Naive thymus-derived CD4-positive, alpha-beta T cell (primary cell): Measurements from ENCODE around the gene LHX3. TPM values are rescaled to one million over a fixed set of nuclear protein-coding genes. Genes with fewer than 3 reads are reported as not detected.

ENCODE experiments used
- ATAC-seq: fragments of 150-1000 bp; cut with Tn5 transposase; 2 replicates; pipeline ENCODE4 v1.10.0; 2021; ENCODE audit warnings: mild to moderate bottlenecking, moderate library complexity
- CTCF ChIA-PET: fragments of 350-600 bp; sonication (Branson Sonifier 250); formaldehyde crosslinking; loops from one replicate; lab custom pipeline; 2021; ENCODE audit warnings: antibody characterized with exemption; lab: Charles Lee
- POLR2A ChIA-PET: fragments of 350-600 bp; sonication (Branson Sonifier 250); formaldehyde crosslinking; loops from one replicate; lab custom pipeline; 2021; ENCODE audit warnings: antibody characterized with exemption, inconsistent platforms; lab: Charles Lee
- DNase-seq, 9 donors: peaks; one replicate each; pipeline versions ENCODE4 v3.0.0 to v3.0.0-alpha.2; 2020 to 2022; ENCODE audit warnings: mixed read lengths in 1 of 9
- H3K27ac ChIP-seq: one replicate; pipeline ENCODE4 v1.7.0; 2013; ENCODE audit warnings: mild to moderate bottlenecking, low read depth, low read length, moderate library complexity
- H3K27me3 ChIP-seq, 2 donors: one replicate each; pipeline ENCODE4 v1.7.0; 2013; ENCODE audit warnings: low read length in 2 of 2, mild to moderate bottlenecking in 2 of 2, moderate library complexity in 2 of 2; ENCODE audit not compliant: control insufficient read depth in 2 of 2, insufficient read depth in 2 of 2
- H3K36me3 ChIP-seq, 3 experiments: 1 replicate in 2 of 3; 2 replicates in 1 of 3; pipeline ENCODE4 v1.7.0; 2013; ENCODE audit warnings: low read length in 3 of 3, mild to moderate bottlenecking in 3 of 3, moderate library complexity in 1 of 3; ENCODE audit not compliant: insufficient read depth in 3 of 3, control insufficient read depth in 2 of 3
- H3K4me1 ChIP-seq, 2 donors: one replicate each; pipeline ENCODE4 v1.7.0; 2013; ENCODE audit warnings: low read length in 2 of 2, mild to moderate bottlenecking in 2 of 2, moderate library complexity in 1 of 2; ENCODE audit not compliant: control insufficient read depth in 2 of 2, insufficient read depth in 2 of 2
- H3K4me3 ChIP-seq: 2 replicates; pipeline ENCODE4 v1.7.0; 2013; ENCODE audit warnings: mild to moderate bottlenecking, low read length
- H3K9me3 ChIP-seq, 3 experiments: 1 replicate in 2 of 3; 2 replicates in 1 of 3; pipeline ENCODE4 v1.7.0; 2013; ENCODE audit warnings: low read length in 3 of 3; ENCODE audit not compliant: control insufficient read depth in 2 of 3
- H3K27ac Mint-ChIP-seq, 9 donors: one replicate each; pipeline ENCODE4 v1.8.0; 2020 to 2022; ENCODE audit warnings: mixed read lengths in 9 of 9, mild to moderate bottlenecking in 8 of 9, moderate library complexity in 5 of 9, inconsistent platforms in 2 of 9
- H3K27me3 Mint-ChIP-seq, 5 donors: one replicate each; pipeline ENCODE4 v1.8.0; 2021 to 2022; ENCODE audit warnings: mixed read lengths in 5 of 5, mild to moderate bottlenecking in 1 of 5
- H3K36me3 Mint-ChIP-seq, 5 donors: one replicate each; pipeline ENCODE4 v1.8.0; 2020 to 2022; ENCODE audit warnings: mixed read lengths in 5 of 5, mild to moderate bottlenecking in 3 of 5, inconsistent platforms in 1 of 5
- H3K4me1 Mint-ChIP-seq, 7 donors: one replicate each; pipeline ENCODE4 v1.8.0; 2020 to 2022; ENCODE audit warnings: mixed read lengths in 7 of 7, mild to moderate bottlenecking in 3 of 7, inconsistent platforms in 1 of 7
- H3K4me3 Mint-ChIP-seq, 10 donors: one replicate each; pipeline ENCODE4 v1.8.0; 2020 to 2022; ENCODE audit warnings: mild to moderate bottlenecking in 10 of 10, mixed read lengths in 10 of 10, moderate library complexity in 6 of 10, inconsistent platforms in 2 of 10
- H3K9me3 Mint-ChIP-seq, 11 donors: one replicate each; pipeline ENCODE4 v1.8.0; 2020 to 2022; ENCODE audit warnings: mixed read lengths in 11 of 11, mild to moderate bottlenecking in 4 of 11, inconsistent platforms in 1 of 11, moderate library complexity in 1 of 11
- intact Hi-C, 2 donors: fragments of 100-400 bp; cut with micrococcal nuclease; formaldehyde crosslinking; loops; one replicate each; pipeline ENCODE4 v1.15.1; 2023
- polyA plus RNA-seq, 2 donors: library from polyadenylated mRNA; unstranded; fragments of 300-500 nt; fragmentation: Illumina TruSeq; gene quantifications; one replicate each; pipeline ENCODE4 v1.2.3, GENCODE V29; 2021
- total RNA-seq, 6 experiments: library from RNA in 5 of 6; stranded (reverse) in 5 of 6; gene quantifications; 1 replicate in 5 of 6; 2 replicates in 1 of 6; pipeline ENCODE4 v1.2.3 and lab custom pipeline; 2021 to 2026

The LHX3 gene
- total and polyA plus RNA-seq, 7 experiments from 2014 or later, result 0.15 to 0.21 TPM; not detected in 5

DNA sequence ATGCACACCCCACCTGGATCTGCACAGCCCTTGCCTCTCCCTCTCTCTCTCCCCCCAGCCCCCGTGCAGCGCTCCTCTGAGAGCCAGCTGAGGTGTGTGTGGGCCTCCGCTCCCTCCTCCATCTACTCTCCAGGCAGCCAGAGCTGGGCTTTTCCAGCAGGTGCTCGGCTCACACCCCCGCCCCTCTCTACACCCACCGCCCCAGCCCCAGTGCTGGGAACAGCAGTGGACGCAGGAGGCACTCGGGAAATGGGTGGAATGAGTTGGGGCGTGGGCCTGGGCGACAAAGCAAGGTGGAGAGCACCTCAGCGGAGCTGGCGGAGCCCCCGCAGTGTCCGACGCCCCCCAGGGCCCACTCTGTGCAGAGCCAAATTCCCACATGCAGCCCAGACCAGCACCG lies 13.3 kb upstream of the LHX3 start:
- Mint-ChIP-seq H3K27ac (no peak overlapping the region), H3K4me3 (no peak overlapping the region), H3K4me1 (peaks cover 0 to 2% (median 0%) of the 10 kb centered on the region in 7 donors), H3K27me3 (no peaks in the 10 kb centered on the region), H3K9me3 (peaks cover 0 to 2% (median 0%) of the 10 kb centered on the region in 11 donors), H3K36me3 (peaks cover 4 to 69% (median 24%) of the 10 kb centered on the region in 5 donors)
- DNase-seq, result no peak
- no peaks in the 10 kb centered on the region for H3K9me3 ChIP-seq
- CTCF ChIA-PET, result no interaction called here
- no peak overlapping the region for H3K4me3 ChIP-seq
- H3K27me3 ChIP-seq, result no peaks in the 10 kb centered on the region
- H3K4me1 ChIP-seq, result no peaks in the 10 kb centered on the region
- POLR2A ChIA-PET, result interaction anchor here (0.6 kb wide), 1 partner anchor 20 kb away, joined by 3 read pairs; no protein-coding TSS in a partner anchor
- H3K36me3 ChIP-seq, result peaks cover 0 to 98% (median 4%) of the 10 kb centered on the region in 3 experiments
- H3K27ac ChIP-seq, result no peak overlapping the region
- intact Hi-C loops, result no loop called here
- no peak for ATAC-seq

DNA sequence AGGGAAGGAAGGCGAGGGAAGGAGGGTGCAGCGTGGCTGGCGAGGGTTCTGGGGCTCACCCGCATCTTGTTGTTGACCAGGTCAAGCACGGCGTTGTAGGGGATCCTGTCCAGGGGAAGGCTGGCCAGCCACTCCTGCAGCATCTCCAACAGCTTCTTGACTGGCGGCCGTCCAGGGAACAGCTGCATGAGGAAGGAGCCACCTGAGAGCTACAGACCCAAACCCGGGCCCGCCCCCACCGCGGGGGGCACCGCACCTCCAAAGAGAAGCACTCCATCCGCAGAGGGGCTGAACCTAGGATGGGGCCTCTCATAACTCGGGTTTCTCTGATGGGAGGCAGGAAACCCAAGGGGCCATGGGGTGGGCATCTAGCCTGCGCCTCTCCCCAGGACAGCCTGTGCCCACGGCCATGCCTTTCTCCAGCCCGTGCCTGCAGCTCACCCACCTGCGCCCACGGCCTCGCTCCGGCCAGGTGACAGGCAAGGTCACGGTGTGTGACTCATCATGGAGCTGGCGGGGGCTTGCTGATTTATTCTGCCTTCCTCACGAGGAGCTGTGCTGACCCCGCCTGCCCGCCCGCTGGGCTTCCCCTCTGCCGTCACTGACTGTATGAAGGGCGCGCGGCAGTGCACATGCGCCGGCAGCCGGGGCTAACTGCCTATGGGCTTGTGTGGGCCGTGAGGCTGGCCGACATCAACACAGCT lies 11.8 kb upstream of the LHX3 start:
- peaks cover 0 to 2% (median 0%) of the 10 kb centered on the region in 11 donors for H3K9me3 Mint-ChIP-seq
- ATAC-seq, result no peak
- H3K4me1 Mint-ChIP-seq, result peaks cover 0 to 2% (median 0%) of the 10 kb centered on the region in 7 donors
- DNase-seq, result no peak
- Histone ChIP-seq H3K9me3 (no peaks in the 10 kb centered on the region), H3K4me1 (no peaks in the 10 kb centered on the region), H3K27ac (no peak overlapping the region), H3K36me3 (peaks cover 0 to 98% (median 4%) of the 10 kb centered on the region in 3 experiments), H3K4me3 (no peak overlapping the region), H3K27me3 (no peaks in the 10 kb centered on the region)
- H3K27me3 Mint-ChIP-seq, result no peaks in the 10 kb centered on the region
- CTCF ChIA-PET, result no interaction called here
- peaks cover 4 to 68% (median 22%) of the 10 kb centered on the region in 5 donors for H3K36me3 Mint-ChIP-seq
- intact Hi-C loops, result no loop called here
- H3K27ac Mint-ChIP-seq, result no peak overlapping the region
- no peak overlapping the region for H3K4me3 Mint-ChIP-seq
- POLR2A ChIA-PET, result no interaction called here

DNA sequence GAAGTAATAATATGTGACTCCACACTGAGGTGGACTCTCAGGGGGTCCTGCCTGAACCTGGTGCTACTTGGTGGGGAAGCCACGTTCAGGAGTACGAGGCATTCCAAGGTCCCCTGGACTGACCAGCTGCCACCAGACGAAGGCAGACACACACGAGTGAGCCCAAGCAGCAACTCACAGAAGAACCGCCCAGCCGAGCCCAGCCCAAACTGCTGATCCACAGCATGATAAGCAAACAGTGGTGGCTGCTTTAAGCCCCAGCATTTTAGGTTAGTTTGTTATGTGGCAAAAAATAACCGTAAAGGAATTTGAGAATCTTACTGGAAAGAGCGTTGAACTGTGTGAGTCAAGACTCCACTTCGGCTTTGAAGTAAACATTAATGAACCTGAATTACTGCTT lies 8.8 kb upstream of the LHX3 start:
- H3K36me3 Mint-ChIP-seq, result peaks cover 4 to 45% (median 22%) of the 10 kb centered on the region in 5 donors

GRCh38 chr9:136212345-136212950 lies 7.5 kb upstream of the LHX3 start:
- no peaks in the 10 kb centered on the region for H3K9me3 ChIP-seq
- intact Hi-C loops, result no loop called here
- H3K27ac Mint-ChIP-seq, result no peak overlapping the region
- peaks cover 4 to 50% (median 24%) of the 10 kb centered on the region in 5 donors for H3K36me3 Mint-ChIP-seq
- ChIA-PET POLR2A (no interaction called here), CTCF (no interaction called here)
- peaks cover 0 to 2% (median 0%) of the 10 kb centered on the region in 11 donors for H3K9me3 Mint-ChIP-seq
- H3K4me3 Mint-ChIP-seq, result no peak overlapping the region
- ATAC-seq (no peak), DNase-seq (no peak)
- no peaks in the 10 kb centered on the region for H3K4me1 ChIP-seq
- H3K27me3 ChIP-seq, result no peaks in the 10 kb centered on the region
- no peaks in the 10 kb centered on the region for H3K4me1 Mint-ChIP-seq
- no peak overlapping the region for H3K4me3 ChIP-seq
- H3K27ac ChIP-seq, result no peak overlapping the region
- H3K27me3 Mint-ChIP-seq, result no peaks in the 10 kb centered on the region
- H3K36me3 ChIP-seq, result peaks cover 0 to 89% (median 4%) of the 10 kb centered on the region in 3 experiments

More for the DNA sequence above, 8.8 kb upstream of the LHX3 start:
- intact Hi-C loops, result no loop called here
- Histone ChIP-seq H3K27me3 (no peaks in the 10 kb centered on the region), H3K4me3 (no peak overlapping the region), H3K36me3 (peaks cover 0 to 97% (median 4%) of the 10 kb centered on the region in 3 experiments), H3K27ac (no peak overlapping the region), H3K4me1 (no peaks in the 10 kb centered on the region), H3K9me3 (no peaks in the 10 kb centered on the region)
- POLR2A ChIA-PET, result no interaction called here
- CTCF ChIA-PET, result no interaction called here
- ATAC-seq (no peak), DNase-seq (no peak)
- no peaks in the 10 kb centered on the region for H3K27me3 Mint-ChIP-seq
- no peak overlapping the region for H3K4me3 Mint-ChIP-seq
- no peaks in the 10 kb centered on the region for H3K4me1 Mint-ChIP-seq
- H3K27ac Mint-ChIP-seq, result no peak overlapping the region
- peaks cover 0 to 2% (median 0%) of the 10 kb centered on the region in 11 donors for H3K9me3 Mint-ChIP-seq

DNA sequence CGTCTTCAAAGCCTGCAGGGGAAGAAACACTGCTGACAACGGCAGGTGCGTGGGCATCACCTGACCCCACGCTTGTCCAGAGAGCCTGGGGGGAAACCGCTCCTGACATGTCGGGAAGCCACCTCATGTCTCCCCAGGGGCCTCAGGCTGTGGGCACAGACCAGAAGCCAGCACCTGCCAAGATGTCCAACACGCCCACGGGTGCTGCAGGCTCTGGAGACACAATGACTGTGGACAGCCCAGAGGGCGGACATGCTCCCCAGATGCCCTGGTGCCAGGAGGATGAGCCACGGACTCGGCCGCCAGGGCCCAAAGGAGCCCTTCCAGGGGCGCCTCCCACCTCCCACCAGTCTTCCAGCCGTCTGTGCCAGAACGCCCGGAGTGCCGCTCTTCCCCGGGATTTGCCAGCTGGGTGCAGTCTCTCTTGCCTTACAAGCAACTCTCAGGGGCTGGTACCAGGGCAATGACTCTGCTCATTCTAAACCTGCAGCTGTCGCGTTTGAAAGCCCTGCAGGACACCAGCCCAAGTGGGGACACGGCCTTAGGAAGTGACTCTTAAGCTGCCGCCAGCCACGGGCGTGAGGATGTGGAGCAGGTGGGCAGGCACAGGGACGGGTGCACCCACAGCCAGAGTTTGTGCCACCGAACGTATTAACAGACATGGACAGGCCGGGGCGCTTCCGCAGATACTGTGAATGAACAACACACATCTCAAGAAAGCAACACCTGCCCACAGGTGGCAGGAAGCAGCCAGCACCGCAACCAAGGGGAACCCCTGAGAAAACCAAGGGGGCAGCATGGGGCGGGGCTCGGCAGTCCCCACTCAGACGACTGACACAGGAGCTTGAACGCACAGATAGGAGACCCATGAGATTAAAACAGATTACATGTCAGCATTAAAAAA lies 6.8 kb upstream of the LHX3 start:
- POLR2A ChIA-PET, result no interaction called here
- Mint-ChIP-seq H3K4me3 (no peak overlapping the region), H3K27ac (no peak overlapping the region), H3K4me1 (no peaks in the 10 kb centered on the region), H3K27me3 (no peaks in the 10 kb centered on the region), H3K36me3 (peaks cover 4 to 54% (median 31%) of the 10 kb centered on the region in 5 donors), H3K9me3 (peaks cover 0 to 2% (median 0%) of the 10 kb centered on the region in 11 donors)
- DNase-seq (no peak), ATAC-seq (no peak)
- intact Hi-C loops, result no loop called here
- Histone ChIP-seq H3K4me3 (no peak overlapping the region), H3K27me3 (no peaks in the 10 kb centered on the region), H3K4me1 (no peaks in the 10 kb centered on the region), H3K36me3 (peaks cover 0 to 81% (median 4%) of the 10 kb centered on the region in 3 experiments), H3K27ac (no peak overlapping the region), H3K9me3 (no peaks in the 10 kb centered on the region)
- CTCF ChIA-PET, result no interaction called here

- Mint-ChIP-seq H3K4me1 (peaks cover 0 to 2% (median 0%) of the 10 kb centered on the region in 7 donors), H3K27ac (no peak overlapping the region), H3K36me3 (peaks cover 6 to 58% (median 33%) of the 10 kb centered on the region in 5 donors), H3K27me3 (peaks cover 0 to 3% (median 2%) of the 10 kb centered on the region in 5 donors), H3K4me3 (no peak overlapping the region), H3K9me3 (peaks cover 0 to 3% (median 0%) of the 10 kb centered on the region in 11 donors)
- ChIA-PET POLR2A (no interaction called here), CTCF (no interaction called here)
- H3K4me1 ChIP-seq, result no peaks in the 10 kb centered on the region
- H3K4me3 ChIP-seq, result no peak overlapping the region
- no peak overlapping the region for H3K27ac ChIP-seq
- ATAC-seq (no peak), DNase-seq (no peak)
- H3K36me3 ChIP-seq, result peaks cover 0 to 75% (median 4%) of the 10 kb centered on the region in 3 experiments
- intact Hi-C loops, result no loop called here
- H3K9me3 ChIP-seq, result no peaks in the 10 kb centered on the region
- no peaks in the 10 kb centered on the region for H3K27me3 ChIP-seq
These were observed 6.1 kb upstream of the LHX3 start for GRCh38 chr9:136211006-136211405.
